GM18505 (cell line): ENCODE results near the gene CITED4.

Experiments
- ATAC-seq: cut with Tn5 transposase; IDR thresholded peaks from one replicate; pipeline ENCODE4 v1.9.1; 2021; ENCODE audit not compliant: unreplicated experiment
- POLR2A ChIP-seq: IDR thresholded peaks from 4 replicates; pipeline ENCODE4 v1.6.1; 2011; ENCODE audit warnings: borderline replicate concordance; ENCODE audit not compliant: insufficient read depth, insufficient read length; ENCODE audit errors: extremely low read depth

CITED4 gene, protein sequence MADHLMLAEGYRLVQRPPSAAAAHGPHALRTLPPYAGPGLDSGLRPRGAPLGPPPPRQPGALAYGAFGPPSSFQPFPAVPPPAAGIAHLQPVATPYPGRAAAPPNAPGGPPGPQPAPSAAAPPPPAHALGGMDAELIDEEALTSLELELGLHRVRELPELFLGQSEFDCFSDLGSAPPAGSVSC

DNA sequence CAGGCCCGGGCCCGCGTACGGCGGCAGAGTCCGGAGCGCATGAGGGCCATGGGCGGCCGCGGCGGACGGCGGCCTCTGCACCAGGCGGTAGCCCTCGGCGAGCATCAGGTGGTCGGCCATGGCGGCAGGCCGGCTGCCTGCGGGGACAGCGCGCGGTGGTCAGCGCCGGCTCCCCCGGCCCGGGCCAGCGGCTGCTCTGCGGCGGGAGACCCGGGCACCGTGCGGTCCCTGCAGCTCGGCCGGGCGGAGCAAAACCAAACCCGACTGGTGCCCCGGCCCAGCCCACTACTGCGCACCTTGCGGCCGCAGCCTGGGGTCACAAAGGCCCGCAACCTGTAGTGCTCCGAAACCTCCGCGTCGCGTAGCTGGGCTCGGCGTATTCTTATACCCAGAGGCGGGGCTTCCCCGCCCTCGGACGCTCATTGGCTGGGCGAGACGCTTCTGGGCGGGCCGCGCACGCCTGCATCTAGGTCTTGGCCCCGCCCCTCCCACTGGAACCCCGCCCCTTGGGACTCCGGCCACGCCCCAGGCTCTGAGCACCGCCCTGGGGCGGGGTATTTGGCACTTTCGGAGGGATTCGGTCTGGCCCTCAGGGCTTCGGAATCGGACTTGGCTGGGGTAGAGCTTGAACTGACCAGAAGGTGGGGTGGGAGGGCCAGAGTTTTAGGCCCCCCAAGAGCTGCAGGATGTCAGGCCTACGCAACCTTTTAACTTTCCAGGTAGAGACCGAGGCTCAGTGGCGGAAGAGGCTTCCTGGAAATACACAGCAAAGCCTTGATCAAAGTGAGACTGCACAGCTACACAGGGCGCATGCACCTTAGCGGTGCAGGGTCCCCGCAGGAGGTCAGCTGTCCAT, at the start of gene CITED4:
Gene CITED4 (minus strand): TSS at position 356 of the 856 bp plus-strand sequence. CDS start 236 bp downstream, at position 120.
- TF ChIP-seq POLR2A = no peak
- ATAC-seq = peak; percentile 92

DNA sequence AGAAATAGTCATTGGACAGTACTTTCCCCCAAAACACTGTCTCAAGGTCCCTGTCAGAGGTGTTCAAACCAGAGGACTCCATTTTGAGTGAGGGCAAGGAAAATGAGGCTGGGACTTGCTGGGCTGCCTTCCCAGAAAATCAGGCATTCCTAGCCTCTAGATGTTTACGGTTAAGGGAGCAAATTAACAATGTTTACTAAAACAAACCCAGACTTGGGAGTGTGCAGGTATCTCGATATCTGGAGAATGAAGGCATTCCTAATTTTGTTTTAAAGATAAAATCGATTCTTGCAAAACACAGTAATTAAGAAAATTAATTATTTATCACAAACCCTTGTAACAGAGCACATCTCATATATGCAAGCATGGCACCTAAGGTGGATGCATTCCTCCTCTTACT, 48.9 kb upstream of the CITED4 start:
- TF ChIP-seq POLR2A = no peak
- no peak for ATAC-seq

GRCh38 chr1:40909281-40909680, 47.1 kb upstream of the CITED4 start:
- no peak for TF ChIP-seq POLR2A
- no peak for ATAC-seq

DNA sequence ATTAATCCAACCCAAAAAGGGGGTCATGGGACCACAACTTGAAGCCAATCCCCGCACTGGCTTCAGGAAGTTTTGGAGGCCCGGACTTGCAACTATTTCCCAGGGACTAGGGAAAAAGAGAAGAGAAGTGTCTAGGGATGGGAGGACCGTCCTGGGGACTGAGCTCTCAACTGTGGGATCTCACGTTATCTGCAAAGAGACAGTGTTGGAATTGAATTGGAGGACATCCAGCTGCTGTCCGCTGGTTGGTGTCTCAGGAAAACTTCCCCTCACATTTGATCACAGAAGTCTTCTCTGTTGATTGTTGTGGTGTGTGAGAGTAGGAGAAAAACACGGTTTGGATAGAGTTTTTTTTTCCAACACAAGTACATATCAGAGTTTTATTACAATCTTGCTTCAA, 46.2 kb upstream of the CITED4 start:
- no peak for TF ChIP-seq POLR2A
- ATAC-seq = no peak

DNA sequence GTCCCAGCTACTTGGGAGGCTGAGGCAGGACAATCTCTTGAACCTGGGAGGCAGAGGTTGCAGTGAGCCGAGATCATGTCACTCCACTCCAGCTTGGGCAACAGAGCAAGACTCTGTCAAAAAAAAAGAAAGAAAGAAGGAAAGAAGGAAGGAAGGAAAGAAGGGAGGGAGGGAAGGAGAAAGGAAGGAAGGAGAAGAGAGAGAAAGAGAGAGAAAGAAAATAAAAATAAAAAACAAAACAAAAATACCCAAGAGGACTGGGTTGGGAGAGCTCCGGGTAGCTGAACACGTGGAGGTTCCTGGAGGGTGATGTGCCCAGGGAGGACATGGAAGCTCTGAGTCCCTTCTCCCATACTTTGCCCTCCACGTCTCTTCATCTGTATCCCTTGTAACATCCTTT, 45.7 kb upstream of the CITED4 start:
- TF ChIP-seq POLR2A = no peak
- ATAC-seq = no peak

DNA sequence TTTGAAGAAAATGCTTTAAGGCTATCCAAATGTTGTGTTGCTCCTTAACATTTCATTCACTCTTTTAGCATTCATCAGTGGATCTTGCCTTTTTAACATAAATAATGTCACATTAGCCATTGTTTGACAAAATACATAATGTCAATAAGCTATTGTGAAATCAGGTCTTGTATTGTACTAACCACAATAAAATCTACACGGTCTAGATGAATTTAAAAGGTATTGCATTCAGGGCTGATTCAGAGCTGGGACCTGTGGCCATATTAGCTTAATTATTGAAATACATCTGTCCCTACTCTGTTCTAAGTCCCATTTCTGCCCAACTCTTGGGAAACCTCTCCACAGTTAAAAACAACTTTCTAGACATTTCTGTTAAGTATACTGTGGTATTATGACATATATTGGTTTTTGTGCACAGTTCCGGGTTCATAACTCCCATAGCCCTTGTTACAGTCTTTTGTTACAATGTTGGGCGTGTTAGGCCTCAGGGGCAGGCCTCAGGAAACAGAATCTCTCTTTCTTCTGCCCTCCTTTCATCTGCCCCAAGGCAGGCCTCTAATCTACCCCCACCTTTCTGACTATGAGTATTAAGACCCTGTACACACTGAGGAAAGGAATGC, 44.7 kb upstream of the CITED4 start:
- ATAC-seq = no peak
- TF ChIP-seq POLR2A = no peak

GRCh38 chr1:40905061-40905460, 42.9 kb upstream of the CITED4 start:
- ATAC-seq = no peak
- no peak for TF ChIP-seq POLR2A

GRCh38 chr1:40903106-40903505, 40.9 kb upstream of the CITED4 start:
- no peak for ATAC-seq
- TF ChIP-seq POLR2A = no peak

- no peak for TF ChIP-seq POLR2A
- no peak for ATAC-seq
Measured at GRCh38 chr1:40901886-40902852, 40.0 kb upstream of the CITED4 start.

- no peak for ATAC-seq
- no peak for TF ChIP-seq POLR2A
Measured at GRCh38 chr1:40899230-40899870, 37.2 kb upstream of the CITED4 start.

- no peak for ATAC-seq
Measured at GRCh38 chr1:40898431-40898901, 36.3 kb upstream of the CITED4 start.

GRCh38 chr1:40897513-40897912, 35.4 kb upstream of the CITED4 start:
- ATAC-seq = no peak
- TF ChIP-seq POLR2A = no peak

More at GRCh38 chr1:40898431-40898901, 36.3 kb upstream of the CITED4 start:
- no peak for TF ChIP-seq POLR2A
